NCI-H1417 (cell line): ENCODE data around the gene ATP5F1B.
A peak's percentile ranks its signal among the peaks of the same experiment; 100 is the strongest.
"Not testable (repeated sequence)": the region's sequence is repeated elsewhere in the genome, so short reads cannot be mapped to it uniquely, and the experiment has no call there.

Experiments
- DNase-seq, 3 experiments: peaks; one replicate each; lab custom pipeline; 2025; lab: John Stamatoyannopoulos, UW

The ATP5F1B gene

GRCh38 chr12:56648023-56648422 is 2.2 kb upstream of the ATP5F1B start:
- DNase-seq = not testable (repeated sequence)

GRCh38 chr12:56645201-56645716 is 525 bp downstream of the ATP5F1B start:
- peak in 2 of 3 experiments; percentile 60 to 77 for DNase-seq

- DNase-seq = peak in 1 of 3 experiments; percentile 45
Measured at GRCh38 chr12:56644654-56645053, 1.1 kb downstream of the ATP5F1B start.

- DNase-seq = no peak
Measured at GRCh38 chr12:56641219-56641618, 4.6 kb downstream of the ATP5F1B start.

- DNase-seq = no peak
Measured at GRCh38 chr12:56637621-56638020, 8.2 kb downstream of the ATP5F1B start.

- DNase-seq = peak; percentile 100
Measured at GRCh38 chr12:56636675-56637540, 8.9 kb downstream of the ATP5F1B start.

- peak; percentile 86 to 93 (median 91) for DNase-seq
Measured at GRCh38 chr12:56635806-56636674, 9.7 kb downstream of the ATP5F1B start.

- DNase-seq = peak; percentile 86 to 88 (median 87)
Measured at GRCh38 chr12:56634837-56635791, 10.7 kb downstream of the ATP5F1B start.

- peak; percentile 74 to 85 (median 81) for DNase-seq
Measured at GRCh38 chr12:56634242-56634836, 11.4 kb downstream of the ATP5F1B start.

- no peak for DNase-seq
Measured at GRCh38 chr12:56633468-56634241, 12.1 kb downstream of the ATP5F1B start.

GRCh38 chr12:56632701-56633467 is 12.9 kb downstream of the ATP5F1B start:
- DNase-seq = no peak

GRCh38 chr12:56631790-56632700 is 13.7 kb downstream of the ATP5F1B start:
- DNase-seq = peak; percentile 44 to 70 (median 55)

GRCh38 chr12:56630180-56630632 is 15.6 kb downstream of the ATP5F1B start, which contains the start of gene BAZ2A:
Gene BAZ2A (minus strand): TSS chr12:56630326. CDS start chr12:56617530, 12,796 bp downstream.
- DNase-seq = peak; percentile 88 to 90 (median 88)

- peak; percentile 24 to 74 (median 67) for DNase-seq
Measured at GRCh38 chr12:56629459-56630179, 16.2 kb downstream of the ATP5F1B start.

GRCh38 chr12:56628671-56629458 is 16.9 kb downstream of the ATP5F1B start:
- DNase-seq = peak; percentile 24 to 77 (median 64)

GRCh38 chr12:56626701-56627100 is 19.1 kb downstream of the ATP5F1B start:
- DNase-seq = no peak
